Ascending aorta (tissue), 2 donors: ENCODE measurements around the gene MAMLD1. TPM values are rescaled to one million over a fixed set of nuclear protein-coding genes. Genes with fewer than 3 reads are reported as not detected.

Source experiments
- DNase-seq, 2 donors: peaks; one replicate each; pipeline ENCODE4 v3.0.0-alpha.2; 2019; ENCODE audit warnings: low spot score in 2 of 2
- H3K27ac ChIP-seq, 2 donors: fragments of 200-600 bp; sonication (generic); one replicate each; pipeline ENCODE4 v1.5.1; 2016 to 2017; ENCODE audit warnings: mild to moderate bottlenecking in 1 of 2
- H3K27me3 ChIP-seq: fragments of 200-600 bp; sonication (generic); one replicate; pipeline ENCODE4 v1.5.1; 2017
- H3K36me3 ChIP-seq, 2 donors: fragments of 200-600 bp; sonication (generic); one replicate each; pipeline ENCODE4 v1.5.1; 2016
- H3K4me1 ChIP-seq, 2 donors: fragments of 200-600 bp; sonication (generic); one replicate each; pipeline ENCODE4 v1.5.1; 2016 to 2017; ENCODE audit warnings: mild to moderate bottlenecking in 1 of 2
- H3K4me3 ChIP-seq, 2 donors: fragments of 200-600 bp; sonication (generic); one replicate each; pipeline ENCODE4 v1.5.1; 2016 to 2017; ENCODE audit warnings: mild to moderate bottlenecking in 1 of 2
- H3K9me3 ChIP-seq, 2 donors: fragments of 200-600 bp; sonication (generic); one replicate each; pipeline ENCODE4 v1.5.1; 2016
- CTCF ChIP-seq, 3 experiments: fragments of 200-600 bp in 2 of 3; fragments of 450-650 bp in 1 of 3; sonication (generic) in 2 of 3; IDR thresholded peaks; one replicate each; pipeline ENCODE4 v1.5.1; 2016 to 2019; ENCODE audit warnings: antibody characterized with exemption in 3 of 3, mild to moderate bottlenecking in 1 of 3, moderate library complexity in 1 of 3
- intact Hi-C: fragments of 100-400 bp; cut with DNase I; formaldehyde crosslinking; loops from one replicate; pipeline ENCODE4 v1.15.1; 2023
- total RNA-seq: library from RNA; depleted of rRNA; stranded (reverse); fragments of >200 nt; gene quantifications from one replicate; pipeline ENCODE4 v1.1.0, GENCODE V29; 2016

The MAMLD1 gene
- total RNA-seq, 1 donor from 2014 or later = 15.4 TPM

- Histone ChIP-seq H3K36me3 (no peaks in the 10 kb centered on the region), H3K9me3 (no peaks in the 10 kb centered on the region), H3K4me1 (no peaks in the 10 kb centered on the region), H3K27me3 (no peaks in the 10 kb centered on the region), H3K4me3 (peak overlapping the region; percentile 63 to 68), H3K27ac (peak overlapping the region; percentile 82 to 89)
- intact Hi-C loops = loop anchor here (1.0 to 10.0 kb wide), 6 partner anchors 179 to 861 kb away; partner anchors contain the start of genes IDS, MTM1 and MTMR1
- peak in 1 of 2 donors; percentile 84 for DNase-seq
- peak in 1 of 3 experiments; percentile 33 for TF ChIP-seq CTCF (IDR thresholded peaks at IDR 0.05)
Measured at GRCh38 chrX:150365990-150366911, 3.1 kb downstream of the MAMLD1 start.

- H3K36me3 ChIP-seq = no peaks in the 10 kb centered on the region
- H3K4me3 ChIP-seq = peak overlapping the region; percentile 63 to 68
- H3K4me1 ChIP-seq = no peaks in the 10 kb centered on the region
- DNase-seq = no peak
- intact Hi-C loops = loop anchor here (1.0 to 10.0 kb wide), 6 partner anchors 178 to 862 kb away; partner anchors contain the start of genes IDS, MTM1 and MTMR1
- peak overlapping the region; percentile 82 to 89 for H3K27ac ChIP-seq
- no peak for TF ChIP-seq CTCF (IDR thresholded peaks at IDR 0.05)
- H3K27me3 ChIP-seq = no peaks in the 10 kb centered on the region
- no peaks in the 10 kb centered on the region for H3K9me3 ChIP-seq
Measured at GRCh38 chrX:150366951-150367545, 3.9 kb downstream of the MAMLD1 start.

- H3K4me1 ChIP-seq = no peaks in the 10 kb centered on the region
- intact Hi-C loops = no loop called here
- H3K4me3 ChIP-seq = no peak overlapping the region
- no peak overlapping the region for H3K27ac ChIP-seq
- TF ChIP-seq CTCF (IDR thresholded peaks at IDR 0.05) = no peak
- no peaks in the 10 kb centered on the region for H3K36me3 ChIP-seq
- no peaks in the 10 kb centered on the region for H3K9me3 ChIP-seq
- DNase-seq = no peak
- no peaks in the 10 kb centered on the region for H3K27me3 ChIP-seq
Measured at GRCh38 chrX:150370589-150371312, 7.6 kb downstream of the MAMLD1 start.

- intact Hi-C loops = no loop called here
- Histone ChIP-seq H3K27me3 (no peaks in the 10 kb centered on the region), H3K9me3 (no peaks in the 10 kb centered on the region), H3K4me1 (no peaks in the 10 kb centered on the region), H3K27ac (no peak overlapping the region), H3K36me3 (no peaks in the 10 kb centered on the region), H3K4me3 (no peak overlapping the region)
- TF ChIP-seq CTCF (IDR thresholded peaks at IDR 0.05) = no peak
- no peak for DNase-seq
Measured at GRCh38 chrX:150371877-150372276, 8.8 kb downstream of the MAMLD1 start.

GRCh38 chrX:150372280-150372679, 9.2 kb downstream of the MAMLD1 start:
- H3K27me3 ChIP-seq = no peaks in the 10 kb centered on the region
- intact Hi-C loops = no loop called here
- H3K9me3 ChIP-seq = no peaks in the 10 kb centered on the region
- no peak overlapping the region for H3K4me3 ChIP-seq
- TF ChIP-seq CTCF (IDR thresholded peaks at IDR 0.05) = no peak
- no peak for DNase-seq
- no peaks in the 10 kb centered on the region for H3K4me1 ChIP-seq
- no peaks in the 10 kb centered on the region for H3K36me3 ChIP-seq
- no peak overlapping the region for H3K27ac ChIP-seq
